ENCODE results near the gene ADAM15. TPM values are rescaled to one million over a fixed set of nuclear protein-coding genes. Genes with fewer than 3 reads are reported as not detected.

Gene ADAM15
- total and polyA plus RNA-seq, 2 of the 8 experiments (the other 6 are each of a cell fraction or from before 2014, with no cell fraction given): 32.9 to 37.6 TPM

DNA sequence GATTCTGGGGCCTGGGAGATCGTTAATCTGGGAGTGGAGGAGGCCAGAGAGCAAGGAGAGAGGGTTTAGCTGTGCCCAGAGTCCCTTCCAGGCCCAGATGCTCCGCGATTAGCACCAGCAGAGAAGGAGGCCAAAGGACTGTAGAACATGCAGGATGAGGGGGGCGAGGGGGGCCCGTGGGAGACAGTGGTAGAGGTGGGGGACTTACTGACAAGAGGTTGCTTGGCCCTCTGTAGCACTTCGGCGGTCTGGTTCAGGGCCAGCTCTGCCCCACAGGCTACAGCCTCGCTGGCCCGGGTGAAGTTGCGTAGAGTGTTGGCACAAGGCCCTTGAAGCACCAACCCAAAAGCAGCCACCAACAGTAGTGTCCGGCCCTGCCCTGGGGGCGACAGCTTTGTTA is 18.2 kb upstream of the ADAM15 start:
- 92% methylated on average over 11 of the region's 12 CpGs; no CpG with 5 or more reads in 1 of the 2 experiments for WGBS, 2 experiments (ENCODE audit: extremely low coverage in 1 of 2, insufficient coverage in 1 of 2, insufficient read length in 1 of 2, insufficient replicate concordance in 2 of 2, low coverage in 1 of 2, low lambda C conversion rate in 2 of 2, missing lambda C conversion rate in 1 of 2)
- Histone ChIP-seq H4K20me1 (replicated peaks in 1 of 2; ENCODE audit: control insufficient read depth in 1 of 2, insufficient read depth in 2 of 2, low read length in 2 of 2) (no peaks in the 10 kb centered on the region), H3K27ac (ENCODE audit: low read depth, low read length) (no peak overlapping the region), H4K91ac (replicated peaks; ENCODE audit: insufficient read length, low read length) (no peak overlapping the region), H2BK12ac (ENCODE audit: low read depth, low read length) (no peak overlapping the region), H3K23me2 (ENCODE audit: low read depth, low read length) (no peaks in the 10 kb centered on the region), H3K27me3 (replicated peaks in 1 of 4; ENCODE audit: control insufficient read depth in 3 of 4, extremely low read depth in 1 of 4, insufficient read depth in 3 of 4, low read length in 3 of 4) (0 out of 7 replicates have a peak, but pooled peaks cover 0 to 2% (median 0%) of the 10 kb centered on the region in 4 experiments), H3K79me1 (ENCODE audit: low read depth, low read length) (no peaks in the 10 kb centered on the region), H3K4me1 (replicated peaks in 1 of 4; ENCODE audit: control insufficient read depth in 3 of 4, insufficient read depth in 4 of 4, low read length in 3 of 4) (no peaks in the 10 kb centered on the region; a peak in 1 of 7 replicates), H3K36me3 (ENCODE audit: control insufficient read depth in 2 of 4, insufficient read depth in 4 of 4, low read length in 3 of 4) (no peaks in the 10 kb centered on the region), H2BK5ac (ENCODE audit: low read depth, low read length) (no peak overlapping the region), H3K79me2 (ENCODE audit: control insufficient read depth in 1 of 2, insufficient read depth in 2 of 2, low read length in 2 of 2) (no peaks in the 10 kb centered on the region), H2BK15ac (ENCODE audit: low read length) (no peak overlapping the region), H4K8ac (ENCODE audit: extremely low read depth, insufficient read depth, low read length) (peak overlapping the region; percentile 25; the same call in 1 of the 2 replicates), H3K18ac (ENCODE audit: extremely low read depth, low read length) (no peak overlapping the region), H3K4me2 (ENCODE audit: insufficient read depth in 1 of 2, low read depth in 2 of 2, low read length in 2 of 2) (no peak overlapping the region), H3K9me3 (ENCODE audit: insufficient read depth in 2 of 2, low read depth in 1 of 2, low read length in 1 of 2) (no peaks in the 10 kb centered on the region), H2BK120ac (replicated peaks; ENCODE audit: low read depth, low read length) (no peak overlapping the region), H2AK5ac (ENCODE audit: low read depth, low read length) (no peak overlapping the region), H2AFZ (ENCODE audit: low read length) (no peak overlapping the region), H3K14ac (ENCODE audit: insufficient read length) (no peak overlapping the region), H4K5ac (ENCODE audit: insufficient read length, low read depth, low read length) (no peak overlapping the region), H3K9ac (replicated peaks in 1 of 4; ENCODE audit: extremely low read depth in 1 of 4, low read depth in 3 of 4, low read length in 3 of 4) (no peak overlapping the region), H3K23ac (ENCODE audit: insufficient read length) (no peak overlapping the region), H3K4ac (replicated peaks; ENCODE audit: insufficient read length, low read depth, low read length) (no peak overlapping the region), H3K4me3 (ENCODE audit: extremely low read depth in 1 of 4, insufficient read depth in 2 of 4, low read depth in 3 of 4, low read length in 4 of 4) (no peak overlapping the region), H3K56ac (replicated peaks; ENCODE audit: insufficient read length, low read depth, low read length) (no peak overlapping the region), H2BK20ac (ENCODE audit: low read length) (no peak overlapping the region)
- ChIA-PET POLR2A (ENCODE audit: partially characterized antibody) (interaction anchor here (0.7 to 8.8 kb wide), 4 partner anchors 9 to 96 kb away, joined by 3 to 60 read pairs (median 5); partner anchors contain the start of gene PMVK), CTCF (ENCODE audit: partially characterized antibody) (interaction anchor here (0.9 to 9.5 kb wide), 8 partner anchors 11 to 52 kb away, joined by 3 to 76 read pairs (median 8); partner anchors contain the start of gene ADAM15)
- FAIRE-seq (no peak), DNase-seq (ENCODE audit: low read depth in 1 of 2, low spot score in 2 of 2) (no peak)
- TF ChIP-seq SP2 (IDR thresholded peaks at IDR 0.05; ENCODE audit: low read length) (no peak), GABPA (IDR thresholded peaks at IDR 0.05; ENCODE audit: borderline replicate concordance, insufficient read depth, low read length) (no peak), YY1 (IDR thresholded peaks at IDR 0.05; ENCODE audit: low read depth, low read length) (no peak), EP300 (IDR thresholded peaks at IDR 0.05; ENCODE audit: borderline replicate concordance in 1 of 2, low read depth in 2 of 2, low read length in 2 of 2) (no peak), POLR2A (IDR thresholded peaks at IDR 0.05; ENCODE audit: control extremely low read depth in 1 of 2, low read depth in 2 of 2, low read length in 2 of 2) (no peak), BRCA1 (IDR thresholded peaks at IDR 0.05; ENCODE audit: low read depth, low read length) (no peak), KDM1A (IDR thresholded peaks at IDR 0.05; ENCODE audit: borderline replicate concordance, low read length) (no peak), GTF2F1 (IDR thresholded peaks at IDR 0.05; ENCODE audit: borderline replicate concordance, low read depth, low read length) (no peak), RBBP5 (IDR thresholded peaks at IDR 0.05; ENCODE audit: borderline replicate concordance, low read depth, low read length) (no peak), TAF7 (optimal IDR thresholded peaks at IDR 0.05; ENCODE audit: borderline replicate concordance, low read depth, low read length) (no peak), TAF1 (IDR thresholded peaks at IDR 0.05; ENCODE audit: low read depth, low read length) (no peak), RNF2 (IDR thresholded peaks at IDR 0.05; ENCODE audit: borderline replicate concordance, low read depth, low read length, missing control alignments, poor library complexity, severe bottlenecking) (no peak), KDM5A (IDR thresholded peaks at IDR 0.05; ENCODE audit: low read length) (no peak), TEAD4 (IDR thresholded peaks at IDR 0.05; ENCODE audit: low read depth, low read length) (no peak), JUN (IDR thresholded peaks at IDR 0.05; ENCODE audit: low read depth, low read length) (no peak)

Measured in H1 (cell line).